UCSD-AML1 (cell line): Measurements from ENCODE around the gene TMEM132E.

Experiments
- DNase-seq: peaks from one replicate; lab custom pipeline; 2025; ENCODE audit not compliant: unreplicated experiment; lab: John Stamatoyannopoulos, UW

TMEM132E gene

DNA sequence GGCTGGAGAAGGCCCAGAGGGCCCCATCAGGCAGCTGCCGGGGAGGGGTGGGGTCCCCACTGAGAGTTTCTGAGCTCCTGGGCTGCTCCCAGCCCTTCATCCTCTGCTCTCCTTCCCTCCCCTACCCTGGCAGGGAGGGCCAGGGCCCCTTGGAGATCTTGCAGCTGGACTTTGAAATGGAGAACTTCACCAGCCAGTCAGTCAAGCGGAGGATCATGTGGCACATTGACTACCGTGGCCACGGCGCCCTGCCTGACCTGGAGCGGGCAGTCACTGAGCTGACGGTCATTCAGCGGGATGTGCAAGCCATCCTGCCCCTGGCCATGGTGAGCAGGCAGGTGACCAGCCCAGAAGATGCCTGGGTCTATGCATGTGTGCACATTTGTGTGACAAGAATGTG lies 49.5 kb downstream of the TMEM132E start:
- no peak for DNase-seq

DNA sequence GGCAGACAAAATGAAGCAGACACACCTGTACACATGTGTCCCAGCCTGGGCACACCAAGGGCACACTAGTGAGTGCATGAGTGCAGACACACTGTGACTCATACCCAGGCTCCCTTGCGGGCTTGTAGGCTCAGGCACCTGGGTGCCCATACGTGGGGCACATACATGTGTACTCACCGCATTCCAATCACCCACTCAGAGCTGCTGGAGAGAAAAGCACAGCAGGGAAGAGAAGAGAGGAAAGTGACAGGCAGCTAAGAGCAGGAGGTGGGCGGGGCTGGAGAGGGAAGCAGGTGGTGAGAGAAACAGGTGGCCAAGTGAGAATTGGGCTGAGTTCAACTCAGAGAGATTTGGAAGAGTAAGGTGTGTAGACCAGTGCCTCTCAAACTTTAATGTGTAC lies 54.0 kb downstream of the TMEM132E start:
- no peak for DNase-seq

DNA sequence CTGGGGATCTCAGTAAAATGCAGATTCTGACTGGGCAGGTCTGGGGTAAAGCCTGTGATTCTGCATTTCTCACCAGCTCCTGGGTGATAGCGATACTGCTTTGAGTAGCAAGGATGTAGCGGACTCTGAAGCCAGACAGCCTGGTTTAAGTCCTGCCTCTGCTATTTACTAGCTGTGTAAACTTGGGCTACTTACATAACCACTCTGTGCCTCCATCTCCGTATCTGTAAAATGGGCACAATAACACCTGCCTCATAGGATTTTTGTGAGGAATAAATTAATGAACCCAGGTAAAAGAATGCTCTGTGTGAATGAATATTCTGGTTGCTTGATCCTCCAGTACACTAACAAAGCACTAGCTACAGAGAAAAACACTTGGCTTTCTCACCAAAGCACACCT lies 54.4 kb downstream of the TMEM132E start:
- no peak for DNase-seq

DNA sequence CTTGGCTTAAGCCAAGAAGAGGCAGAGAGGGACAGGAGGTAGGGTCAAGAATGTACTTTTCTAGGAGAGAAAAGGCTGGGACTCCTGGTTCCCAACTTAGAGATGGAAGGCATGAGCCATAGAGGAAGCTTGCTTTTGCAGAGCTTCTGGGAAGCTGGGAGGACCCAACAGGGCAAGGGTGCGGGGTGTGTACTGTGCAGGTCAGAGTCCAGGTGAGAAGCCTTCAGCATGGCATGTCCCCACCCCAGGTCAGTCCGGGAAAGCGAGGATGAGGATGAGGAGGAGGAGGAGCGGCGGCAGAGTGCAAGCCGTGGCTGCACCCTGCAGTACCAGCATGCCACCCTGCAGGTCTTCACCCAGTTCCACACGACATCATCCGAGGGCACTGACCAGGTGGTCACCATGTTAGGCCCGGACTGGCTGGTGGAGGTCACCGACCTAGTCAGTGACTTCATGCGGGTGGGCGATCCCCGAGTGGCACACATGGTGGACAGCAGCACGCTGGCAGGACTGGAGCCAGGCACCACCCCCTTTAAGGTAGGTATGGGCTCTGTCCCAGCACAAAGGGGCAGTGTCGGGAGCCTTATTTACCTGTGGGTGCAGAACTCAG lies 55.3 kb downstream of the TMEM132E start:
- DNase-seq = no peak

DNA sequence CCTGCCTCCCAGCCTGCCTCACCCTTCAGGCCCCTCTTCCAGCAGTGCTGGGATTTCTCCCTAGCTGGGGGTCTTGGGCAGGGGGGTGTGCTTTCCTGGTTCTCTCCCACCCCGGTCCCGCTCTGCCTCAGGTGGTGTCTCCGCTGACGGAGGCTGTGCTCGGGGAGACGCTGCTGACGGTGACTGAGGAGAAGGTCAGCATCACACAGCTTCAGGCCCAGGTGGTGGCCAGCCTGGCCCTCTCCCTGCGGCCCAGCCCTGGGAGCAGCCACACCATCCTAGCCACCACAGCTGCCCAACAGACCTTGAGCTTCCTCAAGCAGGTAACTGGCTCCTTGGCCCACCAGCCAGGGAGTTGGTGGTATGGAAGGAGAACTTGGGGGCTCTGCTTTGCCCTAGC lies 56.5 kb downstream of the TMEM132E start:
- DNase-seq = no peak

DNA sequence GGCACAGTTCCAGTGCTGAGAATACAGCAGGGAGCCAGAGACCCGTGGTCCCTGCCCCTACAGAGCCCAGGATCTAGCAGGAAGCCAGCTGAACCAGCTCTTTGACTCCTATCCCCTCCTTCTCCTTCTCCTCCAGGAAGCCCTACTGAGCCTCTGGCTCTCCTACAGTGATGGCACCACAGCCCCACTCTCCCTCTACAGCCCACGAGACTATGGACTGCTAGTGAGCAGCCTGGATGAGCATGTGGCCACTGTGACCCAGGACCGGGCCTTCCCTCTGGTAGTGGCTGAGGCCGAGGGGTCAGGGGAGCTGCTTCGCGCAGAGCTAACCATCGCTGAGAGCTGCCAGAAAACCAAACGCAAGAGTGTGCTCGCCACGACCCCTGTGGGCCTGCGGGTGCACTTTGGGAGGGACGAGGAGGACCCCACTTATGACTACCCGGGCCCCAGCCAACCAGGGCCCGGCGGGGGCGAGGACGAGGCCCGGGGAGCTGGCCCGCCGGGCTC lies 57.7 kb downstream of the TMEM132E start:
- no peak for DNase-seq

DNA sequence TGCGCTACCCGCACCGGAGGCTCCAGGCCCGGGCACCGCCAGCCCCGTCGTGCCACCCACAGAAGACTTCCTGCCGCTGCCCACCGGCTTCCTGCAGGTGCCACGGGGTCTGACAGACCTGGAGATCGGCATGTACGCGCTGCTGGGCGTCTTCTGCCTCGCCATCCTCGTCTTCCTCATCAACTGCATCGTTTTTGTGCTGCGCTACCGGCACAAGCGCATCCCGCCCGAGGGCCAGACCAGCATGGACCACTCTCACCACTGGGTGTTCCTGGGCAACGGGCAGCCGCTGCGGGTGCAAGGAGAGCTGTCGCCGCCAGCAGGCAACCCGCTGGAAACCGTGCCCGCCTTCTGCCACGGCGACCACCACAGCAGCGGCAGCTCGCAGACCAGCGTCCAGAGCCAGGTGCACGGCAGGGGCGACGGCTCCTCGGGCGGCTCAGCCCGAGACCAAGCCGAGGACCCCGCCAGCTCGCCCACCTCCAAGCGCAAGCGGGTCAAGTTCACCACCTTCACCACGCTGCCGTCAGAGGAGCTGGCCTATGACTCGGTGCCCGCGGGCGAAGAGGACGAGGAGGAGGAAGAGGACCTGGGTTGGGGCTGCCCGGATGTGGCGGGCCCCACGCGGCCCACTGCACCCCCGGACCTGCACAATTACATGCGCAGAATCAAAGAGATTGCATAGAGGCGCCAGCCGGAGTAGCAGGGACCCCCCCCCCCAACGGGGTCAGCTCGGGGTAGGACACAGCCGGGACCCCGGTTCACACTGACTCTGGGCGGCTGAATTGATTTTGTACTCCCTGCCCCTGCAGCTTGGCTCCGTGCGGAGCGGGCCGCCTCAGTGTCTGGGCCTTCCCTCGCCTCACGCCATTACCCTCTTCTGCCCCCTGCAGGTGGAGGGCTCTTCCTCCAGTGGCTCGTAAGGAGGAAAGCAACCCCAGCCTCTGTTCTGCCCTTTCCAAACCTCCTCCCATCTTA lies 58.5 kb downstream of the TMEM132E start:
- DNase-seq = peak; percentile 69

DNA sequence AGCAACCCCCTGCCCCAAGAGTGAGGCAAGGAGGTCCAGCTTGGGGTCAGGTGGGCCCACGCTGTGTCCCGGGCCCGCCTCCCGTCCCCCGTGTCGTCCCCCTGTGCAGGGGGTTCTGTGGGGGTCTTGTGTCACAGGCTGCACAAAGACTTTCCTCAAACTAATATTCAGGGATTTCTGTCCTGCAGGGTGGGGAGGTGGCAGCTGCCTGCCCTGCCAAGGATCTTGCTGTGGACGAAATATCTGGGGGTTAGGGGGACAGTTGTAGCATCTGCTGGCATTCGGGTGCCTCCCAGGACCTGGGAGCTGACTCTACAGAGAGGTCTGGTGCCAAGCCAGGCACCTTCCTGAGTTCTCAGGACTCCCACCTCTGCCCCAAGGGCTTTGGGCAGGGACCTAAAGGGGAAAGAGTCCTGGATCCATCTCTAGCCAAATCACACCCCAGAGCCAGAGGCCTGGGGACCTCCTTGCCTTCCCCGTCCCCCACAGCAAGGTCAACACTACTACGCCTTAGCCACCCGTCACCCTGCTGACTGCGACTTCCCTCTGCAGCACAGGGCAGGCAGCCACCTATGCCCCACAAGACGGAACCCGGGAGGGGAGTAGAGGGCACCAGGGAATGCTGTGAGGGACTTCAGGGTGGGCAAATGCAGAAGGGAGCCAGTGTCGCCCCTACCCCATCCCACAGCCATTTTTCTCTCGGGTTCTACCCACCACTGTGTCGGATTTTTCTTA lies 59.3 kb downstream of the TMEM132E start:
- DNase-seq = no peak

DNA sequence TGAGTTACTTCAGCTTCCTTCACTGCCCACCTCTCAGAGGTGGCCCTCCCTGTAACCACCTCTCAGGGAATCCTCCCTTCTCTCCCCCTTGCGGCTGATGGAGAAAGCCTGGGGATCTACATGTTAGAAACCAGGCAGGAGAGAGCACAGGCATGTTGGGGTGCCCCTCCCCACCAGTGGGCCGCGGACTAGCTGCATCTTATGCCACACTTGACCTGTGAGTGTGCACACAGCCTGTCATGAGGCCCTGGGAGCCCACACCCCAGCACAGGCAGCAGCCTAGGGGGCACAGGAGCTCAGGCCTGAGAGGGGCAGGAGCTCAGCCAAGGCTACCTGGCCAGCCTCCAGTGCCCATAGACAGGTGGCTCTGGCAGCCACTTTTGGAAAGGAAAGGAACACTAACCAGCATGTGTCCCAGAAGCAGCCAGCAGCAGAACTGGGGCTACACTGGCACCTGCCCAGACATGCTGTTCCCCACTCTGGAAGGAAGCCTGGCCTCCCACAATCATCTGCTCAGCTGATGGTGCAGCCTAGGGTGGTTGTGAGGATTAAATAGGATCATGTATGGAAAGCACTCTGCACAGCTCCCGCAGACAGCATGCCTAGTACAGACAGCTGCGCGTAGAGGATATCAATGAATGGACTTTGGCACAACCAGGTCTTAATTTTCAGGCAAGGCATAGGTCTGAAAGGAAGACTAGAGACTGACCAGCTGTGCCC lies 60.5 kb downstream of the TMEM132E start:
- DNase-seq = no peak

DNA sequence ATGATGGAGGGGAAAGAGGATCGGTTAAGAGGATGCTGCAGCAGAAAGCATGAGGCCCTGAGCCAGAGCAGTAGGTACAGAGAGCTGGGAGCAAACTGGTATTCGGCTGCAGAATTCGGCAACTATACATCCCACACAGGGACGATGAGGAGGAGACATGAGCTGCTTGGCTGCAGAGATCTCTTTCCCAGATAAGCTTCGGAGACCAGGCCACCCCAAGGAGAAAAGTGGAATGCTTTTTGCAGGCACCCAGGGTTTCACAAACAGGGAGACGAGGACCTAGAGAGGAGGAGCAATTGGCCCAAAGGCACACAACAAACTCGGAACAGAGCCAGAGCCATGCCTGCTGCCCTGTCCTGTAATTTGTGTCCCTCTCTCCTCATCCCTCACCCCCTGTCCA lies 62.0 kb downstream of the TMEM132E start:
- DNase-seq = no peak

DNA sequence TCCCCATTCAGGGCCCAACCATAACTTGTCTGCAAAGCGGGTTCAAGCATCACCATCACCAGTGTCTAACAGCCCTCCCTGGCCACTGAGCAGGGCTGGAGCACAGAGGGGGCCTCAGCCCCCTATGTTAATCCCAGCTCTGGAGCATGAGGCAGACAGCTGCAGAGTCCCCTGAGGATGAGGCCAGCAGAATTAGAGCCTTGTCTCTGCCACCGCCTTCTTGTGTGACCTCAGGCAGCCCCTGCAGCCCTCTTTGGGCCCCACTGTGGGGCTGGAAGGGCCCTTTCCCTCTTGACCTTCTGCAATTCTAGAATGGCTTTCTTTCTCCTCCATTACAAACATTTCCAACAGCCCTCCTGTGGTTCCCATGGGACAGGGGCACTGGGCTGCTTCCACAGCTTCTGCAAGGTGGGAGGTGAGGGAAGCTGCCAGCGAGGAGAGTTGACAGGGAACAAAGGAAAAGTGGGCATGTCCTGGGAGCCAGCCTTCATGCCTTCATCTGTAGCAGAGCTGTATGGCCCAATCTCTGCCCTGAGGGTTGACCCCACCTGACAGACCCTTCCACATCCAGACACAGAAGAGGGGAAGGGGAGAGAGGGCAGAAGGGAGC lies 65.7 kb downstream of the TMEM132E start:
- DNase-seq = no peak

DNA sequence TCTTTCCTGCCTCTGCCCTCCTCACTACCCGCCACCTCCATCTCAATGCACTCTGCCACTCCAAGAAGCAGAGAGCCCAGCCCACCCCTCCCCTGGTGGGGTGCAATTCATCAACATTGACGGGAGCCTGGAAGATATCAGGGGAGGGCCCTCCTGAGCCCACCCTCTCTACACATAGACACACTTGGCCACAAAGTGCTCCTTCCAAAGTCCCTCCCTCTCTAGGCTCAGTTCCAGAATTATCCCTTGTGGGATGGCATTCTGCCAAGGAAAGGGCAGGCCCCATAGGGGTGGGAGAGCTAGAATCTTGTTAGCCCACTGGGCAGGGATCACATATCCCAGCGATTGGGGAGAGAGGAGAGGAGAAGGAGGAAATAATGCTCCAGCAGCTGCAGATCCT lies 66.2 kb downstream of the TMEM132E start:
- DNase-seq = no peak

DNA sequence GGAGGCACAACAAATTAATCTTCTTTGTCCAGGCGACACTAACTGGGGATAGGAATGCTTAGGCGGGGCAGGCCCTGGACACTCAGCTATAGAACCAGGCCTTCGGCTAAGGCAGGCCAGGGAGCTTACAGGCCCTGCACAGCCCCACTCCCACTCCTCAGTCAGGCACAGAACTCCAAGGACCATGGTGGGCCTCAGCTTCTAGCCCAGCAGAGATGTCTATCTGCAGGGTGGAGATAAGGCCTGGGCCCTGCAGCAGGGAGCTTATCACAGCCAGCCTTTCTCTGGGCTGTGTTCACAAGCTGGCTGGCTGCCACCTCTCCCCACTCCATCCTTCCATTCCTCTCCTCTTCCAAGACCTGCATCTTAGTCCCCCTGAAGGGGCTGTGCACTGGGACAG lies 68.1 kb downstream of the TMEM132E start:
- no peak for DNase-seq

DNA sequence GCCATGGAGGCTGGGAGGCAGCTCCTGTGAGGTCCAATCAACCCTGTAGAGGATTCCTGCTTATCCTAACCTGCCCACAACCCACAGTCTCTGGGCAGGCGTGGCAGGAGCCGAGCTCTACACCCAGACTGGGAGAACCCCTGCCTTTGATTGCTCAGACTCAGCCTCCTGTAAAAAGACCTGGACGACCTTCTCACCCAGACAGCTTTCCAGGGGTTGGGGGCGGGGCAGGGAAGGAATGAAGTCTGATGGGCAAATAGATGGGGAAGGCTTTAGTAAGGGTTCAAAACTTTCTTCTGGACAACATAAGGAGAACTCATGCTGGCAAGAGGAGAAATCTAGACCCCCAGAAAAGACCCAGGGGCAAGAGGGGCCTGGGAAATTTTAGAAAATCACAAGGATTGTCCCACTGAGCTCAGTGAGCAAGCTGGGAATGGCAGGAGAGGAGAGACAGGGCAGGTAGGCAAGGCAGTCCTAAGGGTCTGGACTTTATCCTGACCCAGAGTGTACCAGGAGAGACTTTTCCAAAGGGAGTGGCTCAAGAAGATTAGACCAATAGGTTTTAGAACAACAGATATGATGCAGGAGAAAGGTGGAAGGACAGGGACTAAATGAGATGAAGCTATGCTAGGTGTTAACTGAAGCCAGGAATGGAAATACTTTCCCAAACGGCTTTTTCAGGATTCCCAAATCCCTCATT lies 70.8 kb downstream of the TMEM132E start:
- DNase-seq = no peak

DNA sequence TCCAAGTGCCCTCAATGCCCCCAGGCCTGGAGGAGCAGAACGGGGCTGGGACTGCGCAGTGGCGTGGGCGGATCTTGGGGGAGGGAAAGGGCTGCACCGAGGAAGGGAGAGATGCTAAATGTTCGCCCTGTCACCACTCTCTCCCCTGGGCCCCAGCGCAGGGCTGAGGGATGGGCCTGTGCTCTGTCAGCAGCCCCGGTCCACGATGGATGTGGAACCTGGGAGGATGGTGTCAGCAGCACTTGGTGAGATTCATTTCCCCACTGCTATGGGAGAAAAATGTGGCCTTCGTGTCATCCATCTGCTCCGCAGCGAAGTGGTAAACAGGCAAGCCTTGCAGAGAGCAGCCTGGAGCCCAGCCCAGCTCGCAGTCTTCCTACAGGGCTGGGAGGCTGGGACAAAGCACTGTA lies 72.0 kb downstream of the TMEM132E start:
- no peak for DNase-seq

DNA sequence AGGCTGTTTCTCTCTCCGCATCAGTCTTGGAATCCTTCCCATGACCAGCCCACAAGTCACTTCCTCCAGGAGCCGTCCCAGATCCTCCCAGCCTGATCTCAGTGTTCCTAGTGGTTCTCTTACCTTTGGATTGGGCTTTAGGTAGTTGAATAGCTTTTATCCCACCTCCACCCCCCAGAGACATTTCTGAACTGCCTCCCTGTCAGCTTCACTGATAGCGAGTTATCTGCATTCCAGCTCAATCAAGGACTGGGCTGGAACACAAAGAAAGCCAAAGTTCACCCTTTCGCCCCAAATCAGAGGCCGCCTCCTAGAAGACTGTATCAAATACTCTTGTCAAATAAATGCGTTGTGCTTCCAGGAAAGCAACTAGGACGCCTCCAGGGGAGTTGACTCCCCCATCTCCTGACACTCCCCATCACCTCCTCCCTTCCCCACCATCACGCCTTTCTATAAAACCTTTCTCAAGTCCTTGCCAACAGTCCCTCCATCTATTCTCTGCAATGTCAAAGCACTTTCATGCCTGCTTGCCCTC lies 72.7 kb downstream of the TMEM132E start:
- DNase-seq = no peak

DNA sequence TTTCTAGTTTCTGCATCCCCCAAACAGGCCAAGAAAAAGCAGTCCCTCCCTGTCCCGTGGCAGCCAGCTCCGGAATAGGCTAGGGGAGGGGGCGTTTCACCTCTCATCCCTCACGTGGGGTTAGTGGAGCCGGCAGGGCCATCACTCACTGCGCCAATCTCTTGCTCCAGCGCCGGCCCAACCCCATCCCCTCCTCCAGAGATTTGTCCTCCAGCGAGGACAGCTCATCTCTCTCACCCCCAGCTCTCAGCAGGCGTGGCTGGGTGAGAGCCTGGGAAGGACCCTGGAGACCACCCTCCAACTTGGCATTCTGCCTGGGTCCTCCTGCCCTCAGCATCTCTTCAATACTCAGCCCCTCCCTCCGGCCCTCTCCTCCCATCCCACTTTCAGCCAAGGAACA lies 74.1 kb downstream of the TMEM132E start:
- no peak for DNase-seq

DNA sequence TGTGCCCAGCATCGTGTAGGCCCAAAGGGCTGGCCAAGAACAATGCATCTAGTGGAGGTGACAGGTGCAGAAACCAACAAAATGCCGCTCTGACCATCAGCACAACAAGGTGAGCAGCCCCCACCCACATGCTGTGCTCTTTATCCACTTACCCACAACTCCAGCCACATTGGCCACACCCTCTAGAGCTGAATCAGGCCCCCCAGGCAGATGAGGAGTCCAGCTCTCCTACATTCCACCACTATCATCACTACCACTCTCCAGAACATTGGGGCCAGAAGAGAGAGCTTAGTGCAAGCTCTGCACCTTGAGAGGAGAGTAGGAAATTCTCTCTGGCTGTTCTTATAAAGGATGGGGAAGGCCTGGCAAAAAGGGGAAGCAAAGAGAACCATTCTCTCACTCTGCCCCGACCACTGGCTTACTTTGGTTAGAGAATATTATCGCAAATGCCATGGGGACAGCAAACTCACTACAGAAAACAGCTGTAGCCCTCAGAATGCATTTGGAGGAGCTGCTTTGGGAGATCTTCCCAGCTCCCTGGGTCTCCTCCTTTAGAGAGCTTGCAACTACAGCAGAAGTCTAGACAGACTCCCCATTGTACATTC lies 75.0 kb downstream of the TMEM132E start:
- DNase-seq = no peak

DNA sequence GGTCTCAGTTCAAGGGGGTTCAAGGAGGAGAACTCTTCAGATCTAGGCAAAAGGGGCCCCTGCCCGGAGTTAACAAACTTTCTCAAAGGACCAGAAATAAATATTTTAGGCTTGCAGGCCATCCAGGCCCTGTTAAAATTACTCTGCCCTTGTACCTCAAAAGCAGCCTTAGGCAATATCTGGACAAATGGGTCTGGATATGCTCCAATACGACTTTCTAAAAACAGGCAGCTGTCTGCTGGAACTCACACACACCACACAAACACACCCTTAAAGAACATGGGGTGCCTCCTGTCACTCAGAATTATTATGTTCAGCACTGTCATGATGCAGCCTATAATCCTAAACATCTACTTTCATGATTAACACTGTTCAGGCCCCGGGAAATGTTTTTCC lies 75.5 kb downstream of the TMEM132E start:
- DNase-seq = no peak
